Right ventricle myocardium superior (tissue), 1 donor: ENCODE measurements around the gene UBE3C. TPM values are rescaled to one million over a fixed set of nuclear protein-coding genes. Genes with fewer than 3 reads are reported as not detected.
"Not testable (repeated sequence)": the region's sequence is repeated elsewhere in the genome, so short reads cannot be mapped to it uniquely, and the experiment has no call there.

Experiments
- ATAC-seq: fragments of 200-7000 bp; cut with Tn5 transposase; one replicate; pipeline ENCODE4 v1.9.1; 2020; ENCODE audit warnings: mild to moderate bottlenecking; ENCODE audit not compliant: poor library complexity
- DNase-seq: peaks from one replicate; pipeline ENCODE4 v3.0.0-alpha.2; 2020
- intact Hi-C: fragments of 100-400 bp; cut with DNase I; formaldehyde crosslinking; loops from one replicate; pipeline ENCODE4 v1.11.2; 2022
- total RNA-seq: library from RNA; stranded (reverse); fragmentation: NEBNext Ultra II Directional; extraction: Animal tissue kit (Norgen Biotek cat#: 25700); gene quantifications from one replicate; pipeline ENCODE4 v1.2.1, GENCODE V29; 2021
- donor health status: DM: no; HTN: yes; CAD: no; lungs with severe emphysema.

Gene UBE3C
- total RNA-seq, 1 donor from 2014 or later: 48.7 TPM

DNA sequence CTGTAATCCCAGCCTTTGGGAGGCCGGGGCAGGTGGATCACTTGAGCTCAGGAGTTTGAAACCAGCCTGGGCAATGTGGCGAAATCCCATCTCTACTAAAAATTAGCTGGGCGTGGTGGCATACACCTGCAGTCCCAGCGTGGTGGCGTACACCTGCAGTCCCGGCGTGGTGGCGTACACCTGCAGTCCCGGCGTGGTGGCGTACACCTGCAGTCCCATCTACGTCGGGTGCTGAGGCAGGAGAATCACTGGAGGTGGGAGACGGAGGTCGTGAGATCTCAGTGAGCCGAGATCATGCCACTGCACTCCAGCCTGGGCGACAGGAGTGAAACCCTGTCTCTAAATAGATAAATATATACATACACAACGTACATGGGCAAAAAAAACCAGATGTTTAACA lies 116.1 kb downstream of the UBE3C start:
- ATAC-seq, intact Hi-C loops, DNase-seq: not testable (repeated sequence)

DNA sequence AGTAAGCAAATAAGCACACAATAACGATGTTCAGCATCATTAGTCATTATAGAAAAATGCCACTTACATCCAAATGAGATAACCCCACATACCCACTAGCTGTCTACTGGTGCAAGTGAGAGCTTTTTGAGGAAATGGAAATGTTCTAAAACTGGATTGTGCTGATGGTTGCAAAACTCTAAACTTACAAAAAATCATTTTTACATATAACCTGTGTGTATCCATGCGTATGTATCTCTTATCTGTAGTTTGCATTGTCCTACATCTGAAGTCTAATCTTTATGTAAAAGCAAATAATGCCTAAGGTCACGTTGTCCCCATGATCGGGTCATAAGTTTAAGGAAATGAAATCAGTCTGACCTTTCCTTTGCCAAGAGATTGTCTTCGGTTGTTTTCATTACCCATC lies 116.5 kb downstream of the UBE3C start:
- no peak for ATAC-seq
- no peak for DNase-seq
- intact Hi-C loops: no loop called here

DNA sequence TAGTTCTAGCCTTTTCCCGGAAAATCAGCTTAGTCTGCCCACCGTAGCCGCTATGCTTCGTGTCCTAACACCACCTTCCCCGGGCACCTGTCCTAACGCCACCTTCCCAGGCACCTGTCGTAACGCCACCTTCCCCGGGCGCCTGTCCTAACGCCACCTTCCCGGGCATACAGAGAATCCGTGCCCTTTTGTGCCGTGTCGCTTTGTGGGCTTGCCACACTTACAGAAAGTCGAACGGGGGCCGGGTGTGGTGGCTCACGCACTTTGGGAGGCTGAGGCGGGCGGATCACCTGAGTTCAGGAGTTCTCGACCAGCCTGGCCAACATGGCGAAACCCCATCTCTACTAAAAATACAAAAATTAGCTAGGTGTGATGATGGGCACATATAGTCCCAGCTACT lies 124.4 kb downstream of the UBE3C start:
- intact Hi-C loops: no loop called here
- ATAC-seq: no peak
- DNase-seq: no peak

DNA sequence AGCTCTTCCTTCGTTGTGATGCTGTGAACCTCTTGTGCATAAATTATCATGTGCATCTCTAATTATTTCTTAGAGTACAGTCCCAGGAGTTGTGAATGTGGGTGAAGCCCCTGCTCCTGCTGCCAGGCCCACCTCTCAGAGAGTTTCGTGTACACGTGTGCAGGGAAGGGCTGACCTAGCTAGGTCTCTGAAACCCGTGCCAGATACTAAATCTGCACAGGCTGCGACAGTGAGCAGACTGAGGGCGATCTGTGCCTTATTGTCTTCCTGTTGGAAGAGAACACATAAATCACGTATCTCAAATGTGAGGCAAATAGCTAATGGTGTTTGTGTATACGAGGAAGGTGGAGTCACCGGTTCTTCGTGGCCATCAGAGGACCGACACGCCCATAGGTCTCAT lies 126.3 kb downstream of the UBE3C start:
- no peak for ATAC-seq
- DNase-seq: no peak
- intact Hi-C loops: no loop called here

DNA sequence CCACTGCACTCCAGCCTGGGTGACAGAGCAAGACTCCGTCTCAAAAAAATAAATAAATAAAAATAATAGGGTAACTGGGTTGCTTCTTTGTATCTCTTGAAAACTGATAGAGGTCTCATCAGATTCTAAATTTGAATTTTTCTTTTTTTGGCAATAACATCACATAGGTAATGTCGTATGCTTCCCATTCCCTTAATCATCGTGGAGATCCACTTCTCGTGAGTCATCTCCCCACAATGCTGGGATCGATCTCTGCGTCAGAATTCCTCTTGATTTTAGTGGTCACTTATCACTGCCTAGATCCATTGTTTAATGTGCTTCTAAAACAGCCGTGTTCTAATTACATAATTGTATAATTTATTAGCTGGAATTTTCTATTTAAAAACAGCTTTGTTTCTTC lies 127.5 kb downstream of the UBE3C start:
- ATAC-seq: no peak
- DNase-seq: no peak
- intact Hi-C loops: no loop called here

DNA sequence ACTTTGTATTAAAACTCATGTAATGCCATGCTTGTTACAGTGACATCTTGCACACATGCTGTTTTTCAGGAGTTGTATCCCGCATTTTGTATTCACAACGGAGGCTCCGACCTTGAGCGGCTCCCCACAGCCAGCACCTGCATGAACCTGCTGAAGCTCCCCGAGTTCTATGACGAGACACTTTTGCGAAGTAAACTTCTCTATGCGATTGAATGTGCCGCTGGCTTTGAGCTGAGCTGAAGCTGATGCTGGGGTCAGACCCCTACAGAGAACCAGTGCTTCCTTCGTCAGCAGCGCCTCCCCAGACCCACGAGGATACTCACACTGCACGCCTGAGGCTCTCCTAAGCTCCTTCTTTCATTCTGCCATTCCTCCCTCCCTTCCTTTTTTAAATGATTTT lies 128.8 kb downstream of the UBE3C start:
- intact Hi-C loops: no loop called here
- DNase-seq (no peak), ATAC-seq (no peak)

DNA sequence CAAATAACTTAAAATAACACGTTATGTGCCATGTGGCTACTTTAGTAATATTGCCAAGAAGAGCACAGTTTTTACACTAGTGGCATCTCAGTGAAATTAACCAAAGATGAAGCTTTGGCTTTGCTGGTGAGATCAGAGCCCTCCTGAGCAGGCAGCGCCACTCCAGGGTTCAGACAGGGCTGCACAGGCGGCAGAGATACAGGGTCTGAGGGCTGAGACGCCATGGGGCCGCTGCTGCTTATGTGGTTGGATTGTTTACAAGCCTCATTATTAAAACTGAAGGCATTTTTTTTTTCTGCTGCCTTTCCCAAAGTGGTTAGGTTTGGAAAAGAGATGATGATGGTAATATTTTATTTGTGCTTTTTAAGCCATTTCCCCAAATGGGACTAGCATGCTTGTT lies 129.2 kb downstream of the UBE3C start:
- ATAC-seq: no peak
- intact Hi-C loops: no loop called here
- no peak for DNase-seq

DNA sequence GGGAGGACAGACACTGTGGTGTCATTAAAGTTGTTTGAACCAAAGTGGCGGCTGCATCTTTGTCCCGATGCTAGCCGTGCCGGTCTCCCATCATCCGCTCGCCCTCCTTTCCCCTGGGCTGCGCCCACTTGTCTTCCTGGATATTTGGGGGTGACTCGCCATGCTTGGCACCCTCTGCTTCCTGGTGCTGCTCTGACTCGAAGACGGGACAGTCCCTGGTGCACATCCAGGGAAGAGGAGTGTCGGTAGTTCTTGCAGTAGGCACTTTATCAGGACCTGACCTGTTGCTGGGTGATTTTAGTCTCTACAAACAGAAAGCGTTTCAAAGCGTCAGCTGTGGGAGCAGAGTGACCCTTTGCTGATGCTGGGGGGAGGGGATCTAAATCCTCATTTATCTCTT lies 129.8 kb downstream of the UBE3C start:
- intact Hi-C loops: no loop called here
- DNase-seq: no peak
- ATAC-seq: no peak

DNA sequence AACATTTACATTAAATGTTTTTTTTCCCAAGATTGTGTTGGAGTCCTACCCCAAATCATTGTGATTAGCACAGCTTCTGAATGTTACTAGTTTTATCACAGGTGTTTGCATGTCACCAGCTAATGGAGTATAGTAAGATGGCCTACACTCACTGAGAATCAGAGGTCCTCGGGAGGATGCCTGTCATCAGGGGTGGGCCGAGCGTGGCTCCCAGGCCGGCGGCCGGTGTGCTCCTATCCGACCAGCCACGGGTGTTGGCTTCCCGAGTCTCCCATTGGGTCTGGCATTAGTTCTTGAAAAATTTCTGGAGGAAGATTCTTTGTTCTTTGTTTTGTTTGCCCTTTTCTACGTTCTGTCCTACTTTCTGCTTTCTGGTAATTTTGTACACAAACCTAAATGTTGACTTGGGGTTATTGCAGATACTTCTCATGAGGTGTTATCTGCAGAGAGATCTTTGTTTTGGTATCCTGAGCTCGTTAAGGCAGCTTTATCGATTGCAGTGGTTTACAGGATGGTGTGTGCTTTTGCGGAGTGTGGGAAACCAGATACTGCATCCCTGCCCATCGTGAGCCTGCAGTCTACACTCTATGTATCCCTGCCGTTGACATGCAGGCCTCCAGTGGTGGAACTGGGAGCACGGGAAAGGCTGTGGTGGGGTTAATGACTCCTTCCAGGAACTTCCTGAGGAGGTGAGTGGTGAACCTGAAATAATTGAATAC lies 130.8 kb downstream of the UBE3C start:
- intact Hi-C loops: loop anchor here (10.0 kb wide), 1 partner anchor 305 kb away; no protein-coding TSS in a partner anchor
- ATAC-seq (no peak), DNase-seq (no peak)

DNA sequence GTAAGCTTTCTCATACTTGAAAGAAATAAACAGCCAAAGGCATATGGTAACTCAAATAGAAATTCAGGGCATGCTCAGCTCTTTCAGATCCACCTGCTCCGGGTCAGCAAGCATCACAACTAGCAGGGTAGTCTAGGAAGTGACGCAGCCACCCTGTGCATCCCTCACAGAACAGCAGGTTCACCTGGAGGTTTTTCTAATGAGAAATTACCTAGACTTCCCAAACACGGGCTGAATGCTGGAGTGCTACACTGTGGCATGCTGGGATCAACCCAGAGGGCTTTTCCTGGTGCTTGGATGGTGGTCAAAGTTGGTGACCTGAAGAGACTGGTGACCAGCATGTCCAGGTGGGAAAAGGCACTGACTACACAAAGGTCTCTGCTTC lies 131.3 kb downstream of the UBE3C start:
- DNase-seq (no peak), ATAC-seq (no peak)
- intact Hi-C loops: loop anchor here (10.0 kb wide), 1 partner anchor 305 kb away; no protein-coding TSS in a partner anchor

DNA sequence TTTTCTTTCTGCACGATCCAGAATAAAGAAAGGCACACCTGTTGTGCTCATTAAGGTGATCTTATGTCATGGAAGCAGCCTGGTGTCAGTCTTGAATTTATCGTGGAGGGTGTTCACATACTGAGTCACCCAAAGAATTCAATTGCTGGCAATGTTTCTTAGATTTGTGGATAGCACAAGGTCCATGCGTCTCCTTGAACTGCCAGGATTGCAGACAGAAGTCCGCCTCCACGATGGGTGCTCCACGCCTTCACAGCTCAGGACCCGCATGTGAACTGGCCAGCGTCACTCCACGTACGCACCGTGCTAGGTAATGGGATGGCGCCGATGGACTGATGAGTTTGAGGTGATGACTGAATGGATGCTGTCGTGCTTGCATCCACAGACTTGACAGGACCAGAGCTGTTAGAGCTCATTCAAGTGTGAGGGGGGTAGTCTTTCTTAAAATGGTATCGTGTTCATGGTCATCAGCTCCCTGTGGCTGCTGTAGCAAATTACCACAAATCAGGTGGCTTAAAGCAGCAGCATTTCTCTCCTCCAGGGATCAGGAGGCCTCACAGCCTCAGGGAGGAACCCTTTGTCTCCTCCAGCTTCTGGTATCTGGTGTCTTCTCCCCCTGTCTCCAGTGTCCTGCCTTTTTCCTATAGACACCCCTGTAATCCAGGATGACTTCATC lies 132.7 kb downstream of the UBE3C start:
- no peak for ATAC-seq
- DNase-seq: no peak
- intact Hi-C loops: loop anchor here (10.0 kb wide), 1 partner anchor 307 kb away; no protein-coding TSS in a partner anchor

DNA sequence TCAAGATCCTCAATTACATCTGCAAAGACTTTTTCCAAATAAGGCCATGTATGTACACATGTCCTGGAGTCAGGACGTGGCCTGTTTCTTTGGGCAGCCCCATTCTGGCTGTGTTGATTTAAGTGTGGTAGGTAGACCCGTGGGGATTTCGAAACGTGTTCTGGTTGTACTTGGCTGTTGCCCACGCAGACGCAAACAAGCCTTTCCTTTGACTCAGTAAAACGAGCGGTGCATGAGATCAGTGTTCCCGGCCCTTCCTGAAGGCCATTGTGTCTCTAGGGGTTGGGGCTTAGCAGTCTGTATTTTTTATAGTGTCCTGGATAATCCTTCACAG lies 133.2 kb downstream of the UBE3C start:
- DNase-seq: peak; percentile 61
- ATAC-seq: peak; percentile 45
- intact Hi-C loops: loop anchor here (10.0 kb wide), 1 partner anchor 307 kb away; no protein-coding TSS in a partner anchor

DNA sequence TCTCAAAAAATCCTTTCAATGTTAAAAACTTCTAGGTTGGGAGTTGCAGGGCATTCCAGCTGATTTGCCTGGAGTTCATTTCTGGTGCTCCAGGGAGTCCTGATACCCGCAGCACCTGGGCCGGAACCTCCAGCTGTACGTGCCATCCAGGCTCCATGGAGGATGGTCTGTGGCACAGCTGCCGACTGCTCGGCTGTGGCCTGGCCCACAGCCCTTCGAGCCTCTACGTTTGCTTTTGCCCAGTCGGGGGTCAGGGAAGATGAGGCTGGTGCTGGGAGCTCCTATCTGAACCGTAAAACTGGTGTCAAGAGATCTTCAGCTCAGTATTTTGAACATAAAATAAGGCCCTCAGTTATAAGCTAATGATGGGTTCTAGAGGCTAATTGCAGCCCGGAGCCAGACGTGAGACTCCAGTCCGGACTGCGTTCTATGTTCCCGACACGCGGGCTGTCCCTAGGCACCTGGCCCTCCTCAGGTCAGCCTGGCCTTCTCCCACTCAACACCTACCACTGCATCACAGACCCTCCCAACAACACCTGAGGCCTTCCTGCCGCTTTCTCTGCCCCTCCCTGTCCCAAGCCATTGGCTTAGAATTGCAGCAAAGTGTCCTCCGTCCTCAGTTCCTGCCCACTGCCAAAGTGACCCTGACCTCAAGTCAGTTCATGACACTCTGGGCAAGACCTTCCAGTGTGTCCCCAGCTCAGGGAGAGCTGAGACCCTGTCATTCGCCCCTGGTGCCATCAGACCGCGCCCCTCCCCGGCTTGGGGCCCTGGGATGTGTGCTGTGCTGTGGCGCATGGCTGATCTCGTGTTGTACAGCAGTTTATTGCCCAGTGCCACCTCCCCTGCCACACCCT lies 133.9 kb downstream of the UBE3C start:
- intact Hi-C loops: loop anchor here (10.0 kb wide), 1 partner anchor 308 kb away; no protein-coding TSS in a partner anchor
- ATAC-seq: peak; percentile 8
- DNase-seq: no peak

DNA sequence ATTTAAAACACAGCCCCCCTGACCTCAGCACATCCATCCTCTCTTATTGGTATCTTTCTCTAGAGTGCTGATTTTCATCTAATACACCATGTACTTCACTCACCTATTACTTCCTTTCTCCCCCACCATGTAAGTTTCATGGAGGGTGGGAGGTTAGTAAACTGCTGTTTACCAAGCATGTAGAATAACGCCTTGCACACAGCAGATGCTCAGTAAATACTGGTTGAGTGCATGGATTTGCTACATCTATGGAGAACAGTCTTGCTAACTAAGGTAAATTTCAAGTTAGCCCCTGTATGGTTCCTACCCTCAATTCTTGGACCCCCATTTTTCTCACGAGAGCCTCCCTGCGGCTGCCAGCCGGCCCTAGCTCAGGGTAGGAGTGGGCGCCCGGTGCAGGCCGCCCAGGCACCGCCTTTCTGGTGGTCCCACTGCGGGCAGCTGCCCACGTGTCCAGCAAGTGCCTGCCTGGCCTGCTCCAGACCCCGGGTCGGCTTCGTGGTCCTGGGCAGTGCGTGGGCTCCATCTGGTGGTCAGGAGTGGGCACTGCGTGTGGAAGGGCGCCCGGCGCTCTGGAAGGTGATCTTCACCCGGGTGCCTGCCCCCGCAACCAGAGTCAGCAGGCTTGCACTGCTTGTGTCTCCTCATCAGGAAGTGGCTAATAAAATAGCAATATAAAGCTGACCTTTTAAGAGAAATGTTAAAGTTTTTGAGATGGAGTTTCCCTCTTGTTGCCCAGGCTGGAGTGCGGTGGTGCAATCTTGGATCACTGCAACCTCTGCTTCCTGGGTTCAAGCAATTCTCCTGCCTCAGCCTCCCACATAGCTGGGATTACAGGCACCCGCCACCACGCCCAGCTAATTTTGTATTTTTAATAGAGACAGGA lies 134.7 kb downstream of the UBE3C start:
- DNase-seq (peak; percentile 80), ATAC-seq (peak; percentile 80)
- intact Hi-C loops: loop anchor here (10.0 kb wide), 1 partner anchor 309 kb away; no protein-coding TSS in a partner anchor

DNA sequence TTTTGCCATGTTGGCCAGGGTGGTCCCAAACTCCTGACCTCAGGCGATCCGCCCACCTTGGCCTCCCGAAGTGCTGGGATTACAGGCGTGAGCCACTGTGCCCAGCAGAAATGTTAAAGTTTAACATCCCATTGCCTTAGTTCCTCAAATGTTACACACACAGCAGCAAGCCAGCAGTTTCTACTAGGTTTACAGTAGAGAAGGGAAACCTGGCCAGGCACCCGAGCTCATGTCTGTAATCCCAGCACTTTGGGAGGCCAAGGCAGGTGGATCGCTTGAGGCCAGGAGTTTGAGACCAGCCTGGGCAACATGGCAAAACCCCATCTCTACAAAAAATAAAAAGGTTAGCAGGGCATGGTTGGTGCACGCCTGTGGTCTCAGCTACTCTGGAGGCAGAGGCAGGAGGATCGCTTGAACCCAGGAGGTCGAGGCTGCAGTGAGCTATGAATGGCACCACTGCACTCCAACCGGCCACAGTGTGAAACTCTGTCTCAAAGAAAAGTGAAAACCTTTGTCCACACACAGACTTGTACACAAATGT lies 135.4 kb downstream of the UBE3C start:
- intact Hi-C loops: loop anchor here (10.0 kb wide), 1 partner anchor 309 kb away; no protein-coding TSS in a partner anchor
- not testable (repeated sequence) for ATAC-seq, DNase-seq

DNA sequence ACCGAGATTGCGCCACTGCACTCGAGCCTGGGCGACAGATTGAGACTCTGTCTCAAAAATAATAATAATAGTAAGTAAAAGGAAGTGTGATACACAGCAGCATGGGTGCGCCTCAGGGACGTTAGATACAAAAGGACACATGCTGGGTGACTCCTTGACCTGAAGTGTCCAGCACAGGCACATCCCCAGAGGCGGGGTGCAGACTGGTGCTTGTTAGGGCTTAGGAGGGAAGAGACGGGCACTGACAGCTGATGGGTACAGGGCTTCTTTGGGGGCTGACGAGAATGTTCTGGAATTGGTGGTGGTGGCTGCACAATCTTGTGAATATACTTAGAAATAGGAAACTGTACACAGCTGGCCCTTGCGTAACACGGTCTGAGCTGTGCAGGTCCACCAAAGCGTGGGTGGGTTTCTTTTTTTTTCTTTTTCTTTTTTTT lies 136.3 kb downstream of the UBE3C start:
- ATAC-seq: no peak

DNA sequence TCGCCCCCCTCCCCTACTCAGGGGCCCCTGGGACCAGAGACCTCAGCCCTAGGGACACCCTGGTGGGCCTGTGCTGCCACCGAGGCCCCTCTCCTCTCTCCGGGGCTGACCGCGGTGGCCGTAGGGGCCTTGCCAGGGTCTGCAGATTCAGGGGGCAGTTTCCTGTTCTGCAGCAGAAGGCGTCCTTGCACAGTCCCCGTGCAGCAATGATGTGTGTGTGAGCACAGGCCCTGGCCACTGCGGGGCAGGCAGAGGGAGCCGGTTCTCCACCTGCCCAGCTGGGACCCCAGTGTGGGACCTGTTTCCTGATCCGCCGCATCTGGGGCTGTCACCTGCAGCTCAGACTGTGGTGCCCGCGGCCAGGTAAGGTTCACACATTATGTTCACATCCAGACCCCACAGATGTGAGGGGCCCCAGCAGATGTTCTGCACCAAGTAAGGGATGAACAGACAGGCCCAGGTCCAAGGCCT lies 137.4 kb downstream of the UBE3C start:
- intact Hi-C loops: loop anchor here (10.0 kb wide), 1 partner anchor 311 kb away; no protein-coding TSS in a partner anchor
- DNase-seq (peak; percentile 34), ATAC-seq (no peak)

More for the DNA sequence above, 136.3 kb downstream of the UBE3C start:
- DNase-seq: peak; percentile 38
- intact Hi-C loops: loop anchor here (10.0 kb wide), 1 partner anchor 310 kb away; no protein-coding TSS in a partner anchor
